ENCODE results near the gene BIRC7. TPM values are rescaled to one million over a fixed set of nuclear protein-coding genes. Genes with fewer than 3 reads are reported as not detected.

The BIRC7 gene
- total and polyA plus RNA-seq, 2 of the 4 experiments (the other 2 are of a cell fraction): not detected

DNA sequence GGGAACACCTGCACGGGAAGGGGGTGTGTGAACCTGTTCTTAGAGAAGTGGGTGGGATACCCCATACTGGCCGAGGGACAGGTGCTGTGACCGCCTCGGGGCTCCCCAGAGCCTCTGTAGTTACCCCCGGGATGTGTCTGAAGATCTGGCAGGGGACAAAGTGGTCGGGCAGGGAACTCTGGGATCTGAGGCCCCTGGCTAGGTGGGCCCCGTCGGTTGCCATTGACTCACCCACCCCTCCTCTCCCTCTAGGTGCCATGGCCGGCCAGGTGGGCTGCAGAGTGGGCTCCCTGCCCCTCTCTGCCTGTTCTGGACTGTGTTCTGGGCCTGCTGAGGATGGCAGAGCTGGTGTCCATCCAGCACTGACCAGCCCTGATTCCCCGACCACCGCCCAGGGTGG, 4.3 kb downstream of the BIRC7 start:
- WGBS, 2 experiments (ENCODE audit: extremely low coverage in 2 of 2, insufficient read length in 1 of 2): 57% methylated on average over 2 of the region's 11 CpGs; no CpG with 5 or more reads in 1 of the 2 experiments
- Histone ChIP-seq H3K9me1 (ENCODE audit: insufficient read depth, low read length) (no peaks in the 10 kb centered on the region), H3K4me2 (ENCODE audit: low read depth, low read length) (no peak overlapping the region), H3K4me1 (ENCODE audit: control insufficient read depth, insufficient read depth, low read length) (peaks cover 2% of the 10 kb centered on the region; the same call in 1 of the 2 replicates), H3K14ac (replicated peaks; ENCODE audit: low read depth, low read length) (no peak overlapping the region), H3K23ac (ENCODE audit: low read depth, low read length) (no peak overlapping the region), H4K20me1 (ENCODE audit: insufficient read depth, low read length) (no peaks in the 10 kb centered on the region), H2AK5ac (ENCODE audit: low read depth, low read length) (no peak overlapping the region), H3K18ac (ENCODE audit: low read depth, low read length) (no peak overlapping the region), H4K8ac (ENCODE audit: low read depth in 2 of 2, low read length in 2 of 2) (no peak overlapping the region), H3K56ac (ENCODE audit: extremely low read depth, insufficient read depth, low read length) (no peak overlapping the region), H2BK15ac (ENCODE audit: low read depth, low read length) (no peak overlapping the region), H3K9ac (ENCODE audit: low read depth, low read length) (no peak overlapping the region), H2BK120ac (ENCODE audit: low read depth, low read length) (no peak overlapping the region), H3K4ac (ENCODE audit: low read depth, low read length) (no peak overlapping the region), H3K36me3 (ENCODE audit: control insufficient read depth, insufficient read depth, low read length) (no peaks in the 10 kb centered on the region), H3K9me3 (ENCODE audit: control insufficient read depth, insufficient read depth, low read length) (no peaks in the 10 kb centered on the region), H2AFZ (replicated peaks; ENCODE audit: low read length, poor library complexity) (no peak overlapping the region), H2AK9ac (replicated peaks; ENCODE audit: low read depth, low read length, poor library complexity) (no peak overlapping the region), H3K79me1 (ENCODE audit: low read depth in 1 of 2, low read length in 2 of 2) (no peaks in the 10 kb centered on the region), H2BK20ac (ENCODE audit: low read depth, low read length) (no peak overlapping the region), H3K4me3 (ENCODE audit: insufficient read depth, low read depth, low read length) (no peak overlapping the region), H4K91ac (ENCODE audit: insufficient read depth, low read depth, low read length) (no peak overlapping the region), H2BK5ac (ENCODE audit: low read depth, low read length, poor library complexity, severe bottlenecking) (no peak overlapping the region), H3K27me3 (ENCODE audit: control insufficient read depth, insufficient read depth, low read length) (peaks cover 22% of the 10 kb centered on the region; the same call in 1 of the 2 replicates), H3K27ac (ENCODE audit: insufficient read depth, low read length) (no peak overlapping the region), H4K5ac (ENCODE audit: low read depth, low read length) (no peak overlapping the region)
- BruUV-seq (replicated peaks): no TSS peak
- dilution Hi-C loops (cut with HindIII; ENCODE audit: low sequenced_read_pairs, unreplicated experiment) (no loop called here), intact Hi-C loops (cut with micrococcal nuclease) (no loop called here), in situ Hi-C loops (cut with MboI; ENCODE audit: low sequenced_read_pairs) (no loop called here)
- no peak for TF ChIP-seq BHLHE40 (IDR thresholded peaks at IDR 0.05; ENCODE audit: low read depth, low read length)
- TF ChIP-seq CEBPB (IDR thresholded peaks at IDR 0.05; ENCODE audit: low read depth, low read length): no peak
- TF ChIP-seq NFE2L2 (IDR thresholded peaks at IDR 0.05; ENCODE audit: low read depth, low read length): no peak
- POLR2A ChIA-PET (ENCODE audit: unreplicated experiment): no interaction called here
- no peak for DNase-seq
- CTCF ChIA-PET: no interaction called here
- no peak for ATAC-seq (ENCODE audit: low read depth)

Data from IMR-90 (cell line).